ENCODE data around the gene QSOX1.
"Not testable (repeated sequence)": the region's sequence is repeated elsewhere in the genome, so short reads cannot be mapped to it uniquely, and the experiment has no call there.

QSOX1 gene

GRCh38 chr1:180154325-180155181, at the start of gene QSOX1:
QSOX1 (plus strand) TSS chr1:180154869; CDS start chr1:180154908, 39 bp downstream.
- DNase-seq: peak; percentile 84

GRCh38 chr1:180112091-180112490, 42.6 kb upstream of the QSOX1 start:
- DNase-seq: no peak

GRCh38 chr1:180112984-180113647, 41.6 kb upstream of the QSOX1 start:
- DNase-seq: no peak

- DNase-seq: no peak
Measured at GRCh38 chr1:180114396-180114945, 40.2 kb upstream of the QSOX1 start.

- DNase-seq: no peak
Measured at GRCh38 chr1:180116964-180117763, 37.5 kb upstream of the QSOX1 start.

- no peak for DNase-seq
Measured at GRCh38 chr1:180117764-180118116, 36.9 kb upstream of the QSOX1 start.

- DNase-seq: no peak
Measured at GRCh38 chr1:180119837-180120236, 34.8 kb upstream of the QSOX1 start.

- no peak for DNase-seq
Measured at GRCh38 chr1:180123463-180123936, 31.2 kb upstream of the QSOX1 start.

GRCh38 chr1:180130651-180131050, 24.0 kb upstream of the QSOX1 start:
- no peak for DNase-seq

GRCh38 chr1:180131510-180131909, 23.2 kb upstream of the QSOX1 start:
- no peak for DNase-seq

GRCh38 chr1:180133193-180133592, 21.5 kb upstream of the QSOX1 start:
- DNase-seq: no peak

GRCh38 chr1:180133688-180134087, 21.0 kb upstream of the QSOX1 start:
- not testable (repeated sequence) for DNase-seq

GRCh38 chr1:180135535-180135934, 19.1 kb upstream of the QSOX1 start:
- DNase-seq: no peak

GRCh38 chr1:180136331-180136967, 18.2 kb upstream of the QSOX1 start:
- no peak for DNase-seq

GRCh38 chr1:180136968-180137356, 17.7 kb upstream of the QSOX1 start:
- DNase-seq: no peak

GRCh38 chr1:180137776-180138175, 16.9 kb upstream of the QSOX1 start:
- no peak for DNase-seq

- DNase-seq: no peak
Measured at GRCh38 chr1:180141381-180141934, 13.2 kb upstream of the QSOX1 start.

GRCh38 chr1:180143359-180143758, 11.3 kb upstream of the QSOX1 start:
- no peak for DNase-seq

- DNase-seq: no peak
Measured at GRCh38 chr1:180144659-180145357, 9.9 kb upstream of the QSOX1 start.

GRCh38 chr1:180145446-180145845, 9.2 kb upstream of the QSOX1 start:
- DNase-seq: no peak

- DNase-seq: no peak
Measured at GRCh38 chr1:180150982-180151381, 3.7 kb upstream of the QSOX1 start.

GRCh38 chr1:180151508-180151907, 3.2 kb upstream of the QSOX1 start:
- DNase-seq: no peak

All from activated CD4-positive, alpha-beta T cell treated with anti-CD3 and anti-CD28 coated beads for 1 hour (primary cell).